NCI-H526 (cell line): ENCODE results near the gene PSMD13.
"Not testable (repeated sequence)": the region's sequence is repeated elsewhere in the genome, so short reads cannot be mapped to it uniquely, and the experiment has no call there.

Experiments
- DNase-seq, 2 experiments: peaks; one replicate each; lab custom pipeline; 2025; lab: John Stamatoyannopoulos, UW

Gene PSMD13

GRCh38 chr11:236774-237767, at the start of gene PSMD13:
Gene PSMD13, plus strand, starts transcription at chr11:236976. Its CDS starts 74 bp downstream, at chr11:237050.
- peak; percentile 83 to 94 for DNase-seq

GRCh38 chr11:189200-189783, 47.5 kb upstream of the PSMD13 start:
- not testable (repeated sequence) for DNase-seq

- DNase-seq: not testable (repeated sequence)
Measured at GRCh38 chr11:189843-190311, 46.9 kb upstream of the PSMD13 start.

- DNase-seq: not testable (repeated sequence)
Measured at GRCh38 chr11:190546-190945, 46.2 kb upstream of the PSMD13 start.

GRCh38 chr11:191490-192478, 45.0 kb upstream of the PSMD13 start:
- DNase-seq: not testable (repeated sequence)

GRCh38 chr11:192674-193128, 44.1 kb upstream of the PSMD13 start, which contains the start of gene SCGB1C1:
Gene SCGB1C1, plus strand, starts transcription at chr11:193078. Its CDS starts 22 bp downstream, at chr11:193100.
- DNase-seq: not testable (repeated sequence)

- DNase-seq: not testable (repeated sequence)
Measured at GRCh38 chr11:193481-193880, 43.3 kb upstream of the PSMD13 start.

- no peak for DNase-seq
Measured at GRCh38 chr11:196786-197731, 39.7 kb upstream of the PSMD13 start.

GRCh38 chr11:197741-198235, 39.0 kb upstream of the PSMD13 start:
- no peak for DNase-seq

GRCh38 chr11:198236-198806, 38.5 kb upstream of the PSMD13 start:
- no peak for DNase-seq

GRCh38 chr11:199004-199581, 37.7 kb upstream of the PSMD13 start:
- DNase-seq: no peak

- no peak for DNase-seq
Measured at GRCh38 chr11:199782-200181, 37.0 kb upstream of the PSMD13 start.

- no peak for DNase-seq
Measured at GRCh38 chr11:200224-201003, 36.4 kb upstream of the PSMD13 start.

- no peak for DNase-seq
Measured at GRCh38 chr11:201966-202365, 34.8 kb upstream of the PSMD13 start.

- DNase-seq: no peak
Measured at GRCh38 chr11:202490-202889, 34.3 kb upstream of the PSMD13 start.

GRCh38 chr11:203056-203944, 33.5 kb upstream of the PSMD13 start:
- no peak for DNase-seq

- no peak for DNase-seq
Measured at GRCh38 chr11:203945-204586, 32.7 kb upstream of the PSMD13 start.
